ENCODE results near the gene RANBP10.
A peak's percentile ranks its signal among the peaks of the same experiment; 100 is the strongest.

RANBP10 gene

GRCh38 chr16:67719048-67719777 is 87.1 kb downstream of the RANBP10 start, which contains the start of gene GFOD2:
GFOD2 (minus strand) TSS chr16:67719316; CDS start chr16:67685715, 33,601 bp downstream.
- peak within 1 kb of the TSS; percentile 64 for H3K27ac ChIP-seq

GRCh38 chr16:67718668-67719047 is 87.7 kb downstream of the RANBP10 start:
- H3K27ac ChIP-seq = peak overlapping the region; percentile 64
- no peak for TF ChIP-seq CTCF (IDR thresholded peaks at IDR 0.05)
- no peak for TF ChIP-seq ZFX (IDR thresholded peaks at IDR 0.05; ENCODE audit: borderline replicate concordance)

More at GRCh38 chr16:67719048-67719777, 87.1 kb downstream of the RANBP10 start, which contains the start of gene GFOD2:
- TF ChIP-seq CTCF (IDR thresholded peaks at IDR 0.05) (no peak), ZFX (IDR thresholded peaks at IDR 0.05; ENCODE audit: borderline replicate concordance) (no peak)

GRCh38 chr16:67716097-67716496 is 90.3 kb downstream of the RANBP10 start:
- TF ChIP-seq CTCF (IDR thresholded peaks at IDR 0.05) (no peak), ZFX (IDR thresholded peaks at IDR 0.05; ENCODE audit: borderline replicate concordance) (no peak)
- H3K27ac ChIP-seq = no peak overlapping the region

GRCh38 chr16:67714522-67714921 is 91.8 kb downstream of the RANBP10 start:
- no peak overlapping the region for H3K27ac ChIP-seq
- no peak for TF ChIP-seq ZFX (IDR thresholded peaks at IDR 0.05; ENCODE audit: borderline replicate concordance)
- TF ChIP-seq CTCF (IDR thresholded peaks at IDR 0.05) = no peak

GRCh38 chr16:67713647-67714273 is 92.6 kb downstream of the RANBP10 start:
- no peak overlapping the region for H3K27ac ChIP-seq
- no peak for TF ChIP-seq CTCF (IDR thresholded peaks at IDR 0.05)
- no peak for TF ChIP-seq ZFX (IDR thresholded peaks at IDR 0.05; ENCODE audit: borderline replicate concordance)

- TF ChIP-seq ZFX (IDR thresholded peaks at IDR 0.05; ENCODE audit: borderline replicate concordance) (no peak), CTCF (IDR thresholded peaks at IDR 0.05) (no peak)
- H3K27ac ChIP-seq = no peak overlapping the region
Observed at GRCh38 chr16:67710607-67711006, 95.8 kb downstream of the RANBP10 start.

GRCh38 chr16:67709050-67709449 is 97.3 kb downstream of the RANBP10 start:
- H3K27ac ChIP-seq = no peak overlapping the region
- no peak for TF ChIP-seq CTCF (IDR thresholded peaks at IDR 0.05)
- TF ChIP-seq ZFX (IDR thresholded peaks at IDR 0.05; ENCODE audit: borderline replicate concordance) = no peak

Measured in 22Rv1 (cell line).